Measurements from ENCODE around the gene SATB2.

GRCh38 chr2:199471443-199472057 lies 13.8 kb upstream of the SATB2 start:
- TF ChIP-seq, protein P1, sequence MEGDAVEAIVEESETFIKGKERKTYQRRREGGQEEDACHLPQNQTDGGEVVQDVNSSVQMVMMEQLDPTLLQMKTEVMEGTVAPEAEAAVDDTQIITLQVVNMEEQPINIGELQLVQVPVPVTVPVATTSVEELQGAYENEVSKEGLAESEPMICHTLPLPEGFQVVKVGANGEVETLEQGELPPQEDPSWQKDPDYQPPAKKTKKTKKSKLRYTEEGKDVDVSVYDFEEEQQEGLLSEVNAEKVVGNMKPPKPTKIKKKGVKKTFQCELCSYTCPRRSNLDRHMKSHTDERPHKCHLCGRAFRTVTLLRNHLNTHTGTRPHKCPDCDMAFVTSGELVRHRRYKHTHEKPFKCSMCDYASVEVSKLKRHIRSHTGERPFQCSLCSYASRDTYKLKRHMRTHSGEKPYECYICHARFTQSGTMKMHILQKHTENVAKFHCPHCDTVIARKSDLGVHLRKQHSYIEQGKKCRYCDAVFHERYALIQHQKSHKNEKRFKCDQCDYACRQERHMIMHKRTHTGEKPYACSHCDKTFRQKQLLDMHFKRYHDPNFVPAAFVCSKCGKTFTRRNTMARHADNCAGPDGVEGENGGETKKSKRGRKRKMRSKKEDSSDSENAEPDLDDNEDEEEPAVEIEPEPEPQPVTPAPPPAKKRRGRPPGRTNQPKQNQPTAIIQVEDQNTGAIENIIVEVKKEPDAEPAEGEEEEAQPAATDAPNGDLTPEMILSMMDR (IDR thresholded peaks at IDR 0.05), result peak in 4 of 6 experiments; percentile 55 to 83 (median 76)
- TF ChIP-seq POLR2A (IDR thresholded peaks at IDR 0.05), result no peak
